Measurements from ENCODE around the gene RAB12.

The RAB12 gene

DNA sequence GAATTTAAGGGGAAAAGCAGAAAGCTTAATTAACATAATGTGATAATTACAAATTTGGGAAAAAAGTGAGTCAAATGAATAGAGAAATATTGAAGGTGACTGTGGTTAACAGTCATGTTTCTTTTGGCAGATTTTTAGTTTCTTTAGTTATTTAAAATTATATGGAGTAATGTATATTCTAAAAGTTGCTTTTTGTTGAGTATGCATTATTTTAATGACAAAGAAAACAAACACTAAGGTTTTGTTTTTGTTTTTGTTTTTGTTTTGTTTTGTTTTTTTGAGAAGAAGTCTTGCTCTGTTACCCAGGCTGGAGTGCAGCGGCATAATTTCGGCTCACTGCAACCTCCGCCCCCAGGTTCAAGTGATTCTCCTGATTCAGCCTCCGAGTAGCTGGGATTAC is 65.8 kb downstream of the RAB12 start:
- no peaks in the 10 kb centered on the region for H3K27me3 ChIP-seq (ENCODE audit: control insufficient read depth in 5 of 5, insufficient read depth in 4 of 5, low read length in 5 of 5)
- no peaks in the 10 kb centered on the region for H3K9me3 ChIP-seq (ENCODE audit: control insufficient read depth in 5 of 5, low read length in 5 of 5)

GRCh38 chr18:8681196-8681595 is 72.0 kb downstream of the RAB12 start:
- no peaks in the 10 kb centered on the region for H3K9me3 ChIP-seq (ENCODE audit: control insufficient read depth in 5 of 5, low read length in 5 of 5)
- no peaks in the 10 kb centered on the region for H3K36me3 ChIP-seq (ENCODE audit: control insufficient read depth in 5 of 5, insufficient read depth in 5 of 5, low read length in 5 of 5)
- H3K27ac ChIP-seq (ENCODE audit: low read depth, low read length): no peak overlapping the region
- H3K27me3 ChIP-seq (ENCODE audit: control insufficient read depth in 5 of 5, insufficient read depth in 4 of 5, low read length in 5 of 5): no peaks in the 10 kb centered on the region
- no peak overlapping the region for H3K9ac ChIP-seq (ENCODE audit: low read length in 5 of 5)
- H3K4me1 ChIP-seq (ENCODE audit: control insufficient read depth in 5 of 5, insufficient read depth in 5 of 5, low read length in 5 of 5): peaks cover 0 to 3% (median 0%) of the 10 kb centered on the region in 5 donors
- H3K4me3 ChIP-seq (ENCODE audit: low read depth in 1 of 5, low read length in 5 of 5): no peak overlapping the region

More for the DNA sequence above, 65.8 kb downstream of the RAB12 start:
- Histone ChIP-seq H3K9ac (ENCODE audit: low read length in 5 of 5) (no peak overlapping the region), H3K4me3 (ENCODE audit: low read depth in 1 of 5, low read length in 5 of 5) (no peak overlapping the region), H3K36me3 (ENCODE audit: control insufficient read depth in 5 of 5, insufficient read depth in 5 of 5, low read length in 5 of 5) (no peaks in the 10 kb centered on the region), H3K27ac (ENCODE audit: low read depth, low read length) (no peak overlapping the region), H3K4me1 (ENCODE audit: control insufficient read depth in 5 of 5, insufficient read depth in 5 of 5, low read length in 5 of 5) (no peaks in the 10 kb centered on the region)

DNA sequence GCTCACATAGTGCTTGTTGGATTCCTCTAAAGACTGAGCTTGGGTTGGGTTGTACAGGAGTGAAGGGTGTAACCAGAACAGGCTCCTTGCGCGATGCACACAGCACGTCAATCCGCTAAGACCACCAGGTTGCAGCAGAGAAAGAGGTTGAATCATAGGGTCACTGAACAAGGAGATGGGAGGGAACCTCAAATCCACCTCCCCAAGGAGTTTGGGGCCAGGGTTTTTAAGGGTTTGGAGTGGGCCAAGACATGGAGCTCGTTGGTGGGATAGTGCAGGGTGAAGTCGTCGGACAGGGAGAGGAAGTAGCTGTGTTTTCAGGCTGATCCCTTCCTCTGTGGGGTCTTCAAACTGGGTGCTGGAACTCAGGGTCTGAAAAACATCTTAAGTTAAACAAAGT is 75.3 kb downstream of the RAB12 start:
- Histone ChIP-seq H3K36me3 (ENCODE audit: control insufficient read depth in 5 of 5, insufficient read depth in 5 of 5, low read length in 5 of 5) (no peaks in the 10 kb centered on the region), H3K4me3 (ENCODE audit: low read depth in 1 of 5, low read length in 5 of 5) (no peak overlapping the region), H3K27me3 (ENCODE audit: control insufficient read depth in 5 of 5, insufficient read depth in 4 of 5, low read length in 5 of 5) (peaks cover 0 to 2% (median 0%) of the 10 kb centered on the region in 5 donors), H3K4me1 (ENCODE audit: control insufficient read depth in 5 of 5, insufficient read depth in 5 of 5, low read length in 5 of 5) (peaks cover 0 to 3% (median 0%) of the 10 kb centered on the region in 5 donors), H3K9ac (ENCODE audit: low read length in 5 of 5) (no peak overlapping the region), H3K27ac (ENCODE audit: low read depth, low read length) (no peak overlapping the region), H3K9me3 (ENCODE audit: control insufficient read depth in 5 of 5, low read length in 5 of 5) (no peaks in the 10 kb centered on the region)

DNA sequence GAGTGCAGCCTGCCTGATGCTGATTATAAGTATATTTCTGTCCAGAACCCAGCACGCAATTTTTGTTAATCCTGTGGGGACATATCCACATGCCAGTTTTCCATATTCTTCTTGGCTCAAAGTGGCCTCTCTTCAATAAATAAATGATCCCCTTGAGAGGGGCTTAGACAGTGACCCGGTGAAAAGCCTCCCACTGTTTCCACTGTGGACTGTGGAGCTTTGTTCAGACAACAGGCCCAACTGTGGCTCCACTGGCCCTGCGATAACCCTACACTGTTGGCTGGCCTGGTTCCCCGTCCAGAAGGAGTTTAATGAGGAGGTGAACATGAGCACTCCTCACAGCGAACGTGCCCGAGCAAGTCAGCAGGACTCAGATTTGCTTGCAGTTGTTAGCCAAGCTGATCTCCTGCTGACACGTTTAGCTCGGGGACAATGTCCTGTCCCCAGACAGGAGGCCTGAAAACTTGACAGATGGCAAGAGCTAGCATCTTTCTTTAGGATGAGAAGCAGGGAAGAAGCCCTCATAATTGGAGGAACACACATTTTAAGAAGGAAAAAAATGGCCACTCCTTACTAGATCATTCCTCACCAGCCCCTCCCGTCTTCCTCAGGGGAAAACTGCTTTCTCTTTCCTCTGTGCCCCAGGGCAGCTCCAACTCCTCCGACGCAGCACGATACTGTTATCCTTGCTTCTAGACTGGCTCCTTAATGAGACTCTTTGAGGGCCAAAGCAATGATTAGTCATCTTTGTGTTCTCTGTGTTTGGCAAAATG is 76.1 kb downstream of the RAB12 start:
- peaks cover 0 to 2% (median 0%) of the 10 kb centered on the region in 5 donors for H3K27me3 ChIP-seq (ENCODE audit: control insufficient read depth in 5 of 5, insufficient read depth in 4 of 5, low read length in 5 of 5)
- no peak overlapping the region for H3K27ac ChIP-seq (ENCODE audit: low read depth, low read length)

DNA sequence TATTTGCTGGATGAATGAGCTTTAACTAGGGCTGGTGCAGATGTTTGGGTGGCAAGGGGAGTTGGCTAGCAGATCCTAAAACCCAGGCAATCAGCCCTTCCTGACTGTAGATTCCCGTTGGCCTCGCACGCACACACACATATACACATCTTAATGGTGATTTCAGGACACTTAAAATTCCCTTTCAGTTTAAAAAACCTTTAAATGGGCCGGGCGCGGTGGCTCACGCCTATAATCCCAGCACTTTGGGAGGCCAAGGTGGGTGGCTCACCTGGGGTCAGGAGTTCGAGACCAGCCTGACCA is 76.6 kb downstream of the RAB12 start:
- Histone ChIP-seq H3K27me3 (ENCODE audit: control insufficient read depth in 5 of 5, insufficient read depth in 4 of 5, low read length in 5 of 5) (peaks cover 0 to 2% (median 0%) of the 10 kb centered on the region in 5 donors), H3K9ac (ENCODE audit: low read length in 5 of 5) (no peak overlapping the region), H3K27ac (ENCODE audit: low read depth, low read length) (no peak overlapping the region), H3K4me3 (ENCODE audit: low read depth in 1 of 5, low read length in 5 of 5) (no peak overlapping the region), H3K9me3 (ENCODE audit: control insufficient read depth in 5 of 5, low read length in 5 of 5) (no peaks in the 10 kb centered on the region), H3K4me1 (ENCODE audit: control insufficient read depth in 5 of 5, insufficient read depth in 5 of 5, low read length in 5 of 5) (peaks cover 0 to 3% (median 0%) of the 10 kb centered on the region in 5 donors), H3K36me3 (ENCODE audit: control insufficient read depth in 5 of 5, insufficient read depth in 5 of 5, low read length in 5 of 5) (no peaks in the 10 kb centered on the region)

More for the DNA sequence above, 76.1 kb downstream of the RAB12 start:
- Histone ChIP-seq H3K9ac (ENCODE audit: low read length in 5 of 5) (no peak overlapping the region), H3K4me1 (ENCODE audit: control insufficient read depth in 5 of 5, insufficient read depth in 5 of 5, low read length in 5 of 5) (peaks cover 0 to 3% (median 0%) of the 10 kb centered on the region in 5 donors), H3K36me3 (ENCODE audit: control insufficient read depth in 5 of 5, insufficient read depth in 5 of 5, low read length in 5 of 5) (no peaks in the 10 kb centered on the region), H3K4me3 (ENCODE audit: low read depth in 1 of 5, low read length in 5 of 5) (no peak overlapping the region), H3K9me3 (ENCODE audit: control insufficient read depth in 5 of 5, low read length in 5 of 5) (no peaks in the 10 kb centered on the region)

- Histone ChIP-seq H3K27me3 (ENCODE audit: control insufficient read depth in 5 of 5, insufficient read depth in 4 of 5, low read length in 5 of 5) (peaks cover 0 to 2% (median 0%) of the 10 kb centered on the region in 5 donors), H3K9me3 (ENCODE audit: control insufficient read depth in 5 of 5, low read length in 5 of 5) (no peaks in the 10 kb centered on the region), H3K4me3 (ENCODE audit: low read depth in 1 of 5, low read length in 5 of 5) (no peak overlapping the region), H3K27ac (ENCODE audit: low read depth, low read length) (no peak overlapping the region), H3K4me1 (ENCODE audit: control insufficient read depth in 5 of 5, insufficient read depth in 5 of 5, low read length in 5 of 5) (peaks cover 0 to 3% (median 0%) of the 10 kb centered on the region in 5 donors), H3K36me3 (ENCODE audit: control insufficient read depth in 5 of 5, insufficient read depth in 5 of 5, low read length in 5 of 5) (no peaks in the 10 kb centered on the region), H3K9ac (ENCODE audit: low read length in 5 of 5) (no peak overlapping the region)
Measured at GRCh38 chr18:8686611-8687010, 77.4 kb downstream of the RAB12 start.

GRCh38 chr18:8688216-8688800 is 79.1 kb downstream of the RAB12 start:
- H3K36me3 ChIP-seq (ENCODE audit: control insufficient read depth in 5 of 5, insufficient read depth in 5 of 5, low read length in 5 of 5): no peaks in the 10 kb centered on the region
- H3K4me3 ChIP-seq (ENCODE audit: low read depth in 1 of 5, low read length in 5 of 5): no peak overlapping the region
- H3K4me1 ChIP-seq (ENCODE audit: control insufficient read depth in 5 of 5, insufficient read depth in 5 of 5, low read length in 5 of 5): peaks cover 0 to 3% (median 0%) of the 10 kb centered on the region in 5 donors
- no peak overlapping the region for H3K9ac ChIP-seq (ENCODE audit: low read length in 5 of 5)
- H3K27me3 ChIP-seq (ENCODE audit: control insufficient read depth in 5 of 5, insufficient read depth in 4 of 5, low read length in 5 of 5): peaks cover 0 to 2% (median 2%) of the 10 kb centered on the region in 5 donors
- H3K27ac ChIP-seq (ENCODE audit: low read depth, low read length): no peak overlapping the region
- H3K9me3 ChIP-seq (ENCODE audit: control insufficient read depth in 5 of 5, low read length in 5 of 5): no peaks in the 10 kb centered on the region

DNA sequence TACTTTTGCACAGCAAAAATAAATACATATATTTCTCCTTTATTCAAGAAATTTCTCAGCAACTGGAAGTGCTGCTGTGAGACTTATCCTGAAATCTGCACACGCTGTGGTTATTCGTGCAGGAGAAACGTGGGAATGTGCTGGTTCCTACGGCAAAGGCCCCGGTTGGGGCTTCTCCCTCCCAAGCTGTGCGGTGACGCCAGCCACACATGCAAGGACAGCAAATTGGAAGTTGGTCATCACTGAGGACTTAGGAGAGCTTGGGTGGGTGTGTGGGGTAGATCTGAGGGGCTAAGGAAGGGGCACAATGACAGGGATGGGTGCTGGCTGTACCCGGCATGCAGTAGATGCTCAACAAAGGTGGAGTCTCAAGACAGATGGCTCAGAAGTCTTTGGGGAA is 79.6 kb downstream of the RAB12 start:
- no peak overlapping the region for H3K27ac ChIP-seq (ENCODE audit: low read depth, low read length)
- peaks cover 0 to 2% (median 2%) of the 10 kb centered on the region in 5 donors for H3K27me3 ChIP-seq (ENCODE audit: control insufficient read depth in 5 of 5, insufficient read depth in 4 of 5, low read length in 5 of 5)
- H3K4me3 ChIP-seq (ENCODE audit: low read depth in 1 of 5, low read length in 5 of 5): no peak overlapping the region
- H3K4me1 ChIP-seq (ENCODE audit: control insufficient read depth in 5 of 5, insufficient read depth in 5 of 5, low read length in 5 of 5): peaks cover 0 to 3% (median 0%) of the 10 kb centered on the region in 5 donors
- no peak overlapping the region for H3K9ac ChIP-seq (ENCODE audit: low read length in 5 of 5)
- no peaks in the 10 kb centered on the region for H3K9me3 ChIP-seq (ENCODE audit: control insufficient read depth in 5 of 5, low read length in 5 of 5)
- no peaks in the 10 kb centered on the region for H3K36me3 ChIP-seq (ENCODE audit: control insufficient read depth in 5 of 5, insufficient read depth in 5 of 5, low read length in 5 of 5)

All from subcutaneous abdominal adipose tissue (tissue), 5 donors.